Immature natural killer cell (primary cell): ENCODE data around the gene CYRIA. TPM values are rescaled to one million over a fixed set of nuclear protein-coding genes. Genes with fewer than 3 reads are reported as not detected.

Experiments used
- DNase-seq, 3 donors: peaks; one replicate each; pipeline ENCODE4 v3.0.0; 2022; ENCODE audit warnings: mixed read lengths in 1 of 3
- H3K27ac Mint-ChIP-seq, 6 donors: one replicate each; pipeline ENCODE4 v1.8.0; 2020; ENCODE audit warnings: mixed read lengths in 6 of 6, mild to moderate bottlenecking in 5 of 6, inconsistent platforms in 4 of 6, moderate library complexity in 3 of 6
- H3K27me3 Mint-ChIP-seq, 3 donors: one replicate each; pipeline ENCODE4 v1.8.0; 2020 to 2021; ENCODE audit warnings: low read depth in 3 of 3, mild to moderate bottlenecking in 3 of 3, mixed read lengths in 3 of 3, moderate library complexity in 3 of 3, inconsistent platforms in 1 of 3
- H3K36me3 Mint-ChIP-seq, 3 donors: one replicate each; pipeline ENCODE4 v1.8.0; 2020; ENCODE audit warnings: mixed read lengths in 3 of 3, inconsistent platforms in 2 of 3, mild to moderate bottlenecking in 2 of 3
- H3K4me1 Mint-ChIP-seq, 2 donors: one replicate each; pipeline ENCODE4 v1.8.0; 2020; ENCODE audit warnings: inconsistent platforms in 2 of 2, mild to moderate bottlenecking in 2 of 2, mixed read lengths in 2 of 2, moderate library complexity in 1 of 2
- H3K4me3 Mint-ChIP-seq, 5 donors: one replicate each; pipeline ENCODE4 v1.8.0; 2020; ENCODE audit warnings: mild to moderate bottlenecking in 5 of 5, mixed read lengths in 5 of 5, inconsistent platforms in 3 of 5, moderate library complexity in 3 of 5
- H3K9me3 Mint-ChIP-seq, 6 donors: one replicate each; pipeline ENCODE4 v1.8.0; 2020; ENCODE audit warnings: mild to moderate bottlenecking in 6 of 6, mixed read lengths in 6 of 6, inconsistent platforms in 4 of 6, moderate library complexity in 3 of 6
- polyA plus RNA-seq, 3 donors: library from polyadenylated mRNA; unstranded; fragments of 300-500 nt; fragmentation: Illumina TruSeq; gene quantifications; one replicate each; pipeline ENCODE4 v1.2.3, GENCODE V29; 2021

The CYRIA gene
- polyA plus RNA-seq, 3 donors from 2014 or later: 24.0 to 41.8 (median 25.3) TPM

GRCh38 chr2:16653083-16653375, 12.6 kb downstream of the CYRIA start:
- peaks cover 0 to 4% (median 3%) of the 10 kb centered on the region in 3 donors for H3K36me3 Mint-ChIP-seq
- peaks cover 99 to 100% of the 10 kb centered on the region in 2 donors for H3K4me1 Mint-ChIP-seq
- H3K27me3 Mint-ChIP-seq: no peaks in the 10 kb centered on the region
- H3K9me3 Mint-ChIP-seq: no peaks in the 10 kb centered on the region
- peak overlapping the region in 4 of 5 donors; percentile 69 to 77 (median 73) for H3K4me3 Mint-ChIP-seq
- peak overlapping the region; percentile 90 to 94 (median 93) for H3K27ac Mint-ChIP-seq
- no peak for DNase-seq

- H3K36me3 Mint-ChIP-seq: peaks cover 0 to 6% (median 4%) of the 10 kb centered on the region in 3 donors
- H3K27ac Mint-ChIP-seq: peak overlapping the region; percentile 90 to 94 (median 93)
- no peak for DNase-seq
- H3K27me3 Mint-ChIP-seq: no peaks in the 10 kb centered on the region
- H3K9me3 Mint-ChIP-seq: no peaks in the 10 kb centered on the region
- peak overlapping the region; percentile 16 to 48 (median 30) for H3K4me3 Mint-ChIP-seq
- H3K4me1 Mint-ChIP-seq: peaks cover 99 to 100% of the 10 kb centered on the region in 2 donors
These were observed 13.1 kb downstream of the CYRIA start for GRCh38 chr2:16652296-16653082.

- no peaks in the 10 kb centered on the region for H3K9me3 Mint-ChIP-seq
- peak overlapping the region; percentile 92 to 96 (median 94) for H3K27ac Mint-ChIP-seq
- no peaks in the 10 kb centered on the region for H3K27me3 Mint-ChIP-seq
- H3K4me1 Mint-ChIP-seq: peaks cover 99 to 100% of the 10 kb centered on the region in 2 donors
- peak overlapping the region; percentile 75 to 89 (median 84) for H3K4me3 Mint-ChIP-seq
- peaks cover 4 to 10% (median 4%) of the 10 kb centered on the region in 3 donors for H3K36me3 Mint-ChIP-seq
- DNase-seq: peak; percentile 62 to 66 (median 62)
These were observed 15.1 kb downstream of the CYRIA start for GRCh38 chr2:16650287-16651249.

GRCh38 chr2:16649353-16650286, 16.0 kb downstream of the CYRIA start:
- H3K36me3 Mint-ChIP-seq: peaks cover 4 to 16% (median 4%) of the 10 kb centered on the region in 3 donors
- no peaks in the 10 kb centered on the region for H3K27me3 Mint-ChIP-seq
- H3K4me1 Mint-ChIP-seq: peaks cover 96 to 99% of the 10 kb centered on the region in 2 donors
- H3K4me3 Mint-ChIP-seq: peak overlapping the region; percentile 75 to 89 (median 84)
- no peaks in the 10 kb centered on the region for H3K9me3 Mint-ChIP-seq
- no peak for DNase-seq
- H3K27ac Mint-ChIP-seq: peak overlapping the region; percentile 92 to 96 (median 94)

GRCh38 chr2:16647992-16648617, 17.5 kb downstream of the CYRIA start:
- H3K36me3 Mint-ChIP-seq: peaks cover 4 to 19% (median 4%) of the 10 kb centered on the region in 3 donors
- no peaks in the 10 kb centered on the region for H3K27me3 Mint-ChIP-seq
- H3K9me3 Mint-ChIP-seq: no peaks in the 10 kb centered on the region
- H3K27ac Mint-ChIP-seq: peak overlapping the region in 5 of 6 donors; percentile 27 to 84 (median 71)
- no peak for DNase-seq
- H3K4me3 Mint-ChIP-seq: peak overlapping the region in 2 of 5 donors; percentile 4 to 58
- H3K4me1 Mint-ChIP-seq: peaks cover 90 to 99% of the 10 kb centered on the region in 2 donors

- Mint-ChIP-seq H3K4me3 (no peak overlapping the region), H3K27ac (no peak overlapping the region), H3K9me3 (no peaks in the 10 kb centered on the region), H3K36me3 (peaks cover 4 to 21% (median 6%) of the 10 kb centered on the region in 3 donors), H3K27me3 (peaks cover 0 to 3% (median 0%) of the 10 kb centered on the region in 3 donors), H3K4me1 (peaks cover 87 to 98% of the 10 kb centered on the region in 2 donors)
- no peak for DNase-seq
These were observed 19.7 kb downstream of the CYRIA start for GRCh38 chr2:16645775-16646559.

- Mint-ChIP-seq H3K4me3 (no peak overlapping the region), H3K36me3 (peaks cover 4 to 21% (median 7%) of the 10 kb centered on the region in 3 donors), H3K27me3 (peaks cover 0 to 3% (median 0%) of the 10 kb centered on the region in 3 donors), H3K27ac (peak overlapping the region in 1 of 6 donors; percentile 27), H3K9me3 (no peaks in the 10 kb centered on the region), H3K4me1 (peaks cover 83 to 98% of the 10 kb centered on the region in 2 donors)
- DNase-seq: no peak
These were observed 20.5 kb downstream of the CYRIA start for GRCh38 chr2:16645088-16645487.

- Mint-ChIP-seq H3K27ac (peak overlapping the region in 2 of 6 donors; percentile 14 to 54), H3K4me1 (peaks cover 83 to 98% of the 10 kb centered on the region in 2 donors)
These were observed 21.3 kb downstream of the CYRIA start for GRCh38 chr2:16644221-16644925.

GRCh38 chr2:16643099-16643498, 22.5 kb downstream of the CYRIA start:
- Mint-ChIP-seq H3K27me3 (peaks cover 0 to 3% (median 0%) of the 10 kb centered on the region in 3 donors), H3K4me1 (peaks cover 83 to 98% of the 10 kb centered on the region in 2 donors), H3K9me3 (peaks cover 0 to 2% (median 0%) of the 10 kb centered on the region in 6 donors), H3K36me3 (peaks cover 7 to 24% (median 9%) of the 10 kb centered on the region in 3 donors), H3K27ac (peak overlapping the region in 1 of 6 donors; percentile 70), H3K4me3 (no peak overlapping the region)
- DNase-seq: no peak

More at GRCh38 chr2:16644221-16644925, 21.3 kb downstream of the CYRIA start:
- peaks cover 0 to 3% (median 0%) of the 10 kb centered on the region in 3 donors for H3K27me3 Mint-ChIP-seq
- peaks cover 4 to 20% (median 7%) of the 10 kb centered on the region in 3 donors for H3K36me3 Mint-ChIP-seq
- no peak overlapping the region for H3K4me3 Mint-ChIP-seq
- no peaks in the 10 kb centered on the region for H3K9me3 Mint-ChIP-seq
- no peak for DNase-seq

GRCh38 chr2:16642088-16642487, 23.5 kb downstream of the CYRIA start:
- peaks cover 0 to 3% (median 0%) of the 10 kb centered on the region in 3 donors for H3K27me3 Mint-ChIP-seq
- H3K36me3 Mint-ChIP-seq: peaks cover 11 to 31% (median 19%) of the 10 kb centered on the region in 3 donors
- H3K4me1 Mint-ChIP-seq: peaks cover 83 to 98% of the 10 kb centered on the region in 2 donors
- peaks cover 0 to 2% (median 0%) of the 10 kb centered on the region in 6 donors for H3K9me3 Mint-ChIP-seq
- no peak overlapping the region for H3K4me3 Mint-ChIP-seq
- H3K27ac Mint-ChIP-seq: peak overlapping the region in 5 of 6 donors; percentile 9 to 23 (median 12)
- no peak for DNase-seq

- H3K27ac Mint-ChIP-seq: peak overlapping the region in 2 of 6 donors; percentile 9 to 49
- H3K4me3 Mint-ChIP-seq: no peak overlapping the region
- peaks cover 83 to 98% of the 10 kb centered on the region in 2 donors for H3K4me1 Mint-ChIP-seq
- DNase-seq: no peak
- peaks cover 0 to 2% (median 0%) of the 10 kb centered on the region in 6 donors for H3K9me3 Mint-ChIP-seq
- H3K36me3 Mint-ChIP-seq: peaks cover 13 to 36% (median 22%) of the 10 kb centered on the region in 3 donors
- peaks cover 0 to 3% (median 0%) of the 10 kb centered on the region in 3 donors for H3K27me3 Mint-ChIP-seq
These were observed 24.1 kb downstream of the CYRIA start for GRCh38 chr2:16641509-16641908.
